Measurements from ENCODE around the gene TMEM163. TPM values are rescaled to one million over a fixed set of nuclear protein-coding genes. Genes with fewer than 3 reads are reported as not detected.

TMEM163 gene
- polyA plus RNA-seq, 3 donors from 2014 or later, result 1.1 to 5.2 (median 2.8) TPM

Other genes starting within 250 kb of the TMEM163 start
- gene ACMSD, start 119.6 kb upstream of the TMEM163 start, polyA plus RNA-seq, result not detected
- 10 to 100 TPM; 16.6 to 21.5 (median 19.7) TPM for gene CCNT2, start 199.8 kb upstream of the TMEM163 start, polyA plus RNA-seq

Measured in immature natural killer cell (primary cell).